Right atrium auricular region (tissue), 2 donors: ENCODE results near the gene SEMA5A. TPM values are rescaled to one million over a fixed set of nuclear protein-coding genes. Genes with fewer than 3 reads are reported as not detected.

Source experiments
- DNase-seq: peaks from one replicate; pipeline ENCODE4 v3.0.0-alpha.2; 2019; ENCODE audit warnings: low spot score
- H3K27ac ChIP-seq, 2 donors: fragments of 200-600 bp; sonication (generic); 1 replicate in 1 of 2; 2 replicates in 1 of 2; pipeline ENCODE4 v1.5.1; 2016 to 2019
- H3K27me3 ChIP-seq, 2 donors: fragments of 200-600 bp; sonication (generic); one replicate each; pipeline versions ENCODE4 v1.5.1 to v1.6.0; 2017 to 2019
- H3K36me3 ChIP-seq: fragments of 200-600 bp; sonication (generic); one replicate; pipeline ENCODE4 v1.5.1; 2016
- H3K4me1 ChIP-seq, 2 donors: fragments of 200-600 bp; sonication (generic); one replicate each; pipeline versions ENCODE4 v1.5.1 to v1.6.0; 2017 to 2019
- H3K4me3 ChIP-seq, 2 donors: fragments of 200-600 bp; sonication (generic); 1 replicate in 1 of 2; 2 replicates in 1 of 2; pipeline ENCODE4 v1.5.1; 2017 to 2019; ENCODE audit warnings: mild to moderate bottlenecking in 1 of 2, moderate library complexity in 1 of 2
- H3K9me3 ChIP-seq, 2 donors: fragments of 200-600 bp; sonication (generic); one replicate each; pipeline ENCODE4 v1.5.1; 2019
- total RNA-seq, 2 donors: library from RNA; depleted of rRNA; stranded (reverse); fragments of >200 nt; gene quantifications; one replicate each; pipeline ENCODE4 v1.1.0, GENCODE V29; 2016
- TF ChIP-seq, protein P1 (sequence below), 2 donors: fragments of 200-600 bp; sonication (generic); IDR thresholded peaks; one replicate each; pipeline ENCODE4 v1.5.1; 2019; ENCODE audit warnings: antibody characterized with exemption in 2 of 2

The SEMA5A gene
- total RNA-seq, 2 donors from 2014 or later, result 14.1 to 26.2 TPM

DNA sequence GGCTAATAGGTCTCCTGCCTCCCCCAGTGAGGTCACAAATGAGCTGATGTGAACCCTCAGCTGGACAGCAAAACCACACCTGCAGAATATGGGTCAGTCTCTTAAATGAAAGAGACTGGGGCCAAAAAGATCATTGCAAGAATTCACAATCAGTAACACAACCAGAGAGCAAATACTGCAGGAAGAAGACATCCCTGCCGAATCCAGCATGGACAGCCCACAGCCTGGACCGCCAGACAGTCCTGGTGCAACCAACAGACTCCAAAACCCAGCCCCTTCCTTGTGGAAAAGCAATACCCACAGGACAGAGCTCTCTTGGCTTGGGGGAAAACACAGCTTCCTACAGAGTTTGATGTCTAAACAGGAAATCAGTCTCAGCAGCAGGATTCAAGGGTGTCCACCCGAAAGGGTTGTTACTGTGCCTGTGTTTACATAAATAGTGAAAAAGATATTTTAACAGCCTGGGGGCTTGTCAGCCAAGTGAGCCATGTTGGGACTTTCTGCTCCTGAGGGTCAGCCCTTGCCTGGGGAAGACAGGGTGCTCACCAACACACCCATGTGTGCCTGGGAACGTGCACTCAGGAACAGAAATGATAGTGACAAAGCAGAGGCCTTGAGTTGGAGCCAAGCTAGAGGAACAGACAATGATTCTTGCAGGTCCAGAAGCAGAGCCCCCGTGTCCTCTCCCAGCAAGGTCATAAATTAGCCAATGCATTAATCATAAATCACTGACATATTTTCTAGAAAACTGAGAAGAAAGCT is 106.2 kb downstream of the SEMA5A start:
- no peak overlapping the region for H3K27ac ChIP-seq
- peaks cover 0 to 6% of the 10 kb centered on the region in 2 donors for H3K4me1 ChIP-seq
- no peak overlapping the region for H3K4me3 ChIP-seq
- TF ChIP-seq, protein P1, sequence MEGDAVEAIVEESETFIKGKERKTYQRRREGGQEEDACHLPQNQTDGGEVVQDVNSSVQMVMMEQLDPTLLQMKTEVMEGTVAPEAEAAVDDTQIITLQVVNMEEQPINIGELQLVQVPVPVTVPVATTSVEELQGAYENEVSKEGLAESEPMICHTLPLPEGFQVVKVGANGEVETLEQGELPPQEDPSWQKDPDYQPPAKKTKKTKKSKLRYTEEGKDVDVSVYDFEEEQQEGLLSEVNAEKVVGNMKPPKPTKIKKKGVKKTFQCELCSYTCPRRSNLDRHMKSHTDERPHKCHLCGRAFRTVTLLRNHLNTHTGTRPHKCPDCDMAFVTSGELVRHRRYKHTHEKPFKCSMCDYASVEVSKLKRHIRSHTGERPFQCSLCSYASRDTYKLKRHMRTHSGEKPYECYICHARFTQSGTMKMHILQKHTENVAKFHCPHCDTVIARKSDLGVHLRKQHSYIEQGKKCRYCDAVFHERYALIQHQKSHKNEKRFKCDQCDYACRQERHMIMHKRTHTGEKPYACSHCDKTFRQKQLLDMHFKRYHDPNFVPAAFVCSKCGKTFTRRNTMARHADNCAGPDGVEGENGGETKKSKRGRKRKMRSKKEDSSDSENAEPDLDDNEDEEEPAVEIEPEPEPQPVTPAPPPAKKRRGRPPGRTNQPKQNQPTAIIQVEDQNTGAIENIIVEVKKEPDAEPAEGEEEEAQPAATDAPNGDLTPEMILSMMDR (IDR thresholded peaks at IDR 0.05), result no peak
- DNase-seq, result no peak
- no peaks in the 10 kb centered on the region for H3K36me3 ChIP-seq
- no peaks in the 10 kb centered on the region for H3K27me3 ChIP-seq
- no peaks in the 10 kb centered on the region for H3K9me3 ChIP-seq

DNA sequence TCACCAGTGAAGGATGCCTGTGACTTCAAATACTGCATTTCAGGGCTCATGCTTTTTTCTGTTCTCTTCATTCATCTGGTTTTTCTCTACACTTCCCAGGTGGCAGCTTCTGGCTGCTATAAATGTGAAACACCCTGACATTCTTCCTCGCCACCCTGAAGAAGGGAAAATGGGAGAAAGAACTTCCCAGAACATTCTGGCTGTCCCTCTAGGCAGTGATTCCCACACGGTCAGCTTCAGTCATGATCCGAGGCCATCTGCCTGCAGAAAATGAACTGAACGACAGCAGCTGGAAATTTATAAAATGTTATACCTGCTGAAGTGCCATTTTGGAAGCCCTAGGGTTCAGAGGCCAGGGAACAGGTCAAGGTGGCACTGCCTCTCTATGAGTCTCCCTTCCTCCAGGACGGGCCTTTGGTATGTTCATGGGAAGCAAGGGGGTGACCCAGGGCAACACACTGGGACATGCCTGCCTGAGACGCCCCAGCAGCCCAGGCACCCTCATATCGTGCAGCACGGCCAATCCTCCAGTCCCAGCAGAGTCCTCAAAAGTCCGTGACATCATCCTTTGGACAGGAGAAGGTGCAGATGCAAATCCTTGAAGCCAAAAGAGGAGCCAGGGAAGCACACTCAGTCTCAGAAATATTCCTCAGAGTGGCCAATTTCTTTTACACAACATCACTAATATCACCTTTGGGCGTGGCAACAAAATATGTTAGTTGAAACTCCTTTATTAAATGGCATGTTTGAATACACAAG is 107.1 kb downstream of the SEMA5A start:
- H3K9me3 ChIP-seq, result no peaks in the 10 kb centered on the region
- no peaks in the 10 kb centered on the region for H3K36me3 ChIP-seq
- DNase-seq, result no peak
- H3K27ac ChIP-seq, result no peak overlapping the region
- no peak overlapping the region for H3K4me3 ChIP-seq
- TF ChIP-seq, protein P1 (IDR thresholded peaks at IDR 0.05), result no peak
- peaks cover 0 to 6% of the 10 kb centered on the region in 2 donors for H3K4me1 ChIP-seq
- no peaks in the 10 kb centered on the region for H3K27me3 ChIP-seq

DNA sequence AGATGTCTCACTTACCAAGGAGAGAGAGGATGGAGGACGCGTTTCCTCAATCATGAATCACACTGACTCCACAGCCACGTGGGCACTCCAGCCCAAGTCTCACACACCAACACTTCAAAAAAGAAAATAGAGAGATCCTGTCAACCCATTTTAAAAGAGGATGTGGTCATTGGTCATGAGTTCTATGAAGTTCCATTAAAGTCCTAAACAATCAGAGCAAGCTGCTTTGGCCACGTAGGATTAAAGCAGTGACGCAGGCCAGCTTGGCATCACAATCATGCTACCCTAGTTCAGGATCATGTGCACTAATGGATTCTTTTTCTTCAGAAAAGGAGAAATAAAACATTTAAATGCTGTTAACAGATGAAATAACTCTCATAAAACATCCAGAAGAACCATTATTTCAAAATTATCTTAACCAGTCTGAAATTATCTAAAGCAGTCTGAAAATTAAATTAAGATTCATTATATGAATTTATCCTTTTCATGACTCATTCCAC is 108.1 kb downstream of the SEMA5A start:
- H3K27me3 ChIP-seq, result no peaks in the 10 kb centered on the region
- DNase-seq, result no peak
- H3K4me3 ChIP-seq, result no peak overlapping the region
- TF ChIP-seq, protein P1 (IDR thresholded peaks at IDR 0.05), result no peak
- H3K27ac ChIP-seq, result no peak overlapping the region
- H3K4me1 ChIP-seq, result peaks cover 0 to 6% of the 10 kb centered on the region in 2 donors
- no peaks in the 10 kb centered on the region for H3K9me3 ChIP-seq
- no peaks in the 10 kb centered on the region for H3K36me3 ChIP-seq

DNA sequence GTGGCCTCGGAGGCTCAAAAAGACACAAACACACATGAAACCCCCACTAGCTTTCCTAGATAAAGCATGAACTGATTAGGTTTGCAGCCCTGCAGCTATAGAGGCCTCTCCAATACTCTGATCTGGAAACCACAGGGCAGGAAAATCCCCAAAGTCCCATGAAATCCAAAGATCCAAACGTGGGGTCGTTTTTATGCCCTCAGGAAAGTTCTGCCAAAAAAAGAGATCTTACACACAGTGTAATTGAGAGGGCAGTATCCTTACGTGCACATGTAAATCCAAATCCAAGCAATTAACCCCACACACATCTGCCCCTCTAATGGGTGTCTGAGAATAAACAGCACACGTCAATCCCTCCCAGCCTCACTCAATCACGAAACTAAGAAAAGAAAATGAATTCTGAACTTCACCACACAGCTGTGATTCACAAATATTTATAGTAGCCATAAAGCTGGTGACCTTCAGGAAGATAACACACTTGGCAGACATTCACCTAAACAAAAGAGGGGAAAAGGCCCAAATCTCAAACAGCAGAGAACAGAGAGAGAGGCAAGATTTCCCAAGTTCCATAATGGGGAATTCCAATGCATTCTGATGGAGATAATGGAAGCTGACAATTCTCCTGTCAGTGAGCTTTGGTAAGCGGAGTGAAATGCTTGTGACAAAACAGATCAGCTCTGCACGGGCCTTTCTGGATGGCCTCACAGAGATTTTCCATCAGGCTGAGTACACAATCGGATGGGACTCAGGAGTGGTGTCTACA is 114.2 kb downstream of the SEMA5A start:
- Histone ChIP-seq H3K27me3 (no peaks in the 10 kb centered on the region), H3K36me3 (no peaks in the 10 kb centered on the region), H3K27ac (peak overlapping the region; percentile 17 to 63), H3K4me3 (no peak overlapping the region), H3K9me3 (no peaks in the 10 kb centered on the region), H3K4me1 (peaks cover 0 to 19% of the 10 kb centered on the region in 2 donors)
- TF ChIP-seq, protein P1 (IDR thresholded peaks at IDR 0.05), result no peak
- DNase-seq, result no peak

DNA sequence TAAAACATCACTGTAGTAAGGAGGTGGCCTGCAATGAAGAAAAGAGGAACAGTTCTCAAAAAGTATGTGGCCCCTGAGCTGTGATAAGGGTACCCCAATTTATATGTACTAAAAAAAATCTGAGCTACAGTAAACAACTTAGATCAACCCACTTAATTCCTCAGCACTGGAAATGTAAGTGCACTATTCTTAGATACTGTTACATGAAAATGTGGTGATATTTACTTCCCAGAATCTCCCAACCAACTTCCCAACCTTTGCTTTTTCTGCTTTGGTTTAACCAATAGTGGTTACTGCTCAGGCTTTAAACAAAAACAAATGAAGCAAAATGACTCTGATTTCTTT is 114.8 kb downstream of the SEMA5A start:
- Histone ChIP-seq H3K9me3 (no peaks in the 10 kb centered on the region), H3K4me1 (peaks cover 0 to 19% of the 10 kb centered on the region in 2 donors), H3K36me3 (no peaks in the 10 kb centered on the region), H3K27ac (peak overlapping the region; percentile 17 to 63), H3K4me3 (no peak overlapping the region), H3K27me3 (no peaks in the 10 kb centered on the region)
- DNase-seq, result no peak
- TF ChIP-seq, protein P1 (IDR thresholded peaks at IDR 0.05), result no peak
